ENCODE results near the gene LRRC7.

DNA sequence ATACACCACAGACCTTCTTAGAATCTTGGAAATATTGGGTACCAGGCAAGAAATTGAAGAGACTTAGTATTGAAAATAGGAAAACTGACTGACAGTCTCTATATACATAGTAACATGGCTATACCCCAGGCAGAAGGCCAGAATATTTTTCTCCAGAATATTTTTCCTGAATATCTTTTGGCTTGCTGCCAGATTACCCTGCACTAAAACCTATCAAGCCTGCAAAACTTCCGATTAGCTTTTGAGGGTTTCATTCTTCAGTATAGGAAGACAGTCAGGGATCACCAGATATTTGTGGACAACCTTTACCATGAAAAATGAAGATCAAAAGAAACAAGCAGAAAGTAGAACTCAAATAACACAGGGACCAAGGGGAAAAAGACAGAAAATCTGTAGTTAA lies 187.9 kb downstream of the LRRC7 start:
- TF ChIP-seq, protein P1, sequence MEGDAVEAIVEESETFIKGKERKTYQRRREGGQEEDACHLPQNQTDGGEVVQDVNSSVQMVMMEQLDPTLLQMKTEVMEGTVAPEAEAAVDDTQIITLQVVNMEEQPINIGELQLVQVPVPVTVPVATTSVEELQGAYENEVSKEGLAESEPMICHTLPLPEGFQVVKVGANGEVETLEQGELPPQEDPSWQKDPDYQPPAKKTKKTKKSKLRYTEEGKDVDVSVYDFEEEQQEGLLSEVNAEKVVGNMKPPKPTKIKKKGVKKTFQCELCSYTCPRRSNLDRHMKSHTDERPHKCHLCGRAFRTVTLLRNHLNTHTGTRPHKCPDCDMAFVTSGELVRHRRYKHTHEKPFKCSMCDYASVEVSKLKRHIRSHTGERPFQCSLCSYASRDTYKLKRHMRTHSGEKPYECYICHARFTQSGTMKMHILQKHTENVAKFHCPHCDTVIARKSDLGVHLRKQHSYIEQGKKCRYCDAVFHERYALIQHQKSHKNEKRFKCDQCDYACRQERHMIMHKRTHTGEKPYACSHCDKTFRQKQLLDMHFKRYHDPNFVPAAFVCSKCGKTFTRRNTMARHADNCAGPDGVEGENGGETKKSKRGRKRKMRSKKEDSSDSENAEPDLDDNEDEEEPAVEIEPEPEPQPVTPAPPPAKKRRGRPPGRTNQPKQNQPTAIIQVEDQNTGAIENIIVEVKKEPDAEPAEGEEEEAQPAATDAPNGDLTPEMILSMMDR (IDR thresholded peaks at IDR 0.05) = no peak
- no peak for TF ChIP-seq POLR2A (IDR thresholded peaks at IDR 0.05)

Data from esophagus squamous epithelium (tissue), 4 donors.